ENCODE data around the gene CASP7.

DNA sequence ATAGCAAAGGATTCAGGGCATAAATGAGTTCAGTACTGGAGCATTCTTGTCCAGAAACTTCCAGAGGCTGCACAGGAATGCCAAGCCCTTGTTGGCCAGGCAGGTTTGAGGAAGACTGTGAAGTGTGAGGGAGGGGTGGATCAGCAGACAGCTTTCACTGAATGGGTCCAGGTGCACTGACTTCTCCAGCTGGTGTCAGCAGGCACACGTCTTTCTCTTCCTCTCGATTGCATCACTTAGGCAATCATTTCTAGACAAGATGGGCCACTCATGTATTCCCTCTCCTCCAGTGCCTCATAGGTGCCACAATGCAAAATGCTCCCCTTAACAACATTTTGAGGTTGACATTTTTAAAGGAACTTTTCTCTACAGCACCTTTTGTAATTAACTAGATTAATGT, 56.2 kb downstream of the CASP7 start:
- TF ChIP-seq, protein P1, sequence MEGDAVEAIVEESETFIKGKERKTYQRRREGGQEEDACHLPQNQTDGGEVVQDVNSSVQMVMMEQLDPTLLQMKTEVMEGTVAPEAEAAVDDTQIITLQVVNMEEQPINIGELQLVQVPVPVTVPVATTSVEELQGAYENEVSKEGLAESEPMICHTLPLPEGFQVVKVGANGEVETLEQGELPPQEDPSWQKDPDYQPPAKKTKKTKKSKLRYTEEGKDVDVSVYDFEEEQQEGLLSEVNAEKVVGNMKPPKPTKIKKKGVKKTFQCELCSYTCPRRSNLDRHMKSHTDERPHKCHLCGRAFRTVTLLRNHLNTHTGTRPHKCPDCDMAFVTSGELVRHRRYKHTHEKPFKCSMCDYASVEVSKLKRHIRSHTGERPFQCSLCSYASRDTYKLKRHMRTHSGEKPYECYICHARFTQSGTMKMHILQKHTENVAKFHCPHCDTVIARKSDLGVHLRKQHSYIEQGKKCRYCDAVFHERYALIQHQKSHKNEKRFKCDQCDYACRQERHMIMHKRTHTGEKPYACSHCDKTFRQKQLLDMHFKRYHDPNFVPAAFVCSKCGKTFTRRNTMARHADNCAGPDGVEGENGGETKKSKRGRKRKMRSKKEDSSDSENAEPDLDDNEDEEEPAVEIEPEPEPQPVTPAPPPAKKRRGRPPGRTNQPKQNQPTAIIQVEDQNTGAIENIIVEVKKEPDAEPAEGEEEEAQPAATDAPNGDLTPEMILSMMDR (conservative IDR thresholded peaks at IDR 0.05 in 1 of 2, IDR thresholded peaks at IDR 0.05 in 1 of 2; ENCODE audit: extremely low read depth in 1 of 2, insufficient read depth in 1 of 2, low read depth in 1 of 2, low read length in 2 of 2) = peak in 1 of 2 donors; percentile 10
- TF ChIP-seq EZH2 (IDR thresholded peaks at IDR 0.05; ENCODE audit: borderline replicate concordance, low read length) = no peak

Data from mammary epithelial cell (primary cell).